CD14-positive monocyte (primary cell): ENCODE results near the gene SNAPC2. TPM values are rescaled to one million over a fixed set of nuclear protein-coding genes. Genes with fewer than 3 reads are reported as not detected.

ENCODE experiments used
- DNase-seq, 3 donors: peaks; one replicate each; pipeline ENCODE4 v3.0.0-alpha.2; 2011 to 2022
- H2AFZ ChIP-seq: 2 replicates; pipeline ENCODE4 v1.6.0; 2012; ENCODE audit warnings: mild to moderate bottlenecking, low read depth, low read length, inconsistent platforms; ENCODE audit not compliant: insufficient read depth, poor library complexity, severe bottlenecking
- H3K27ac ChIP-seq, 2 donors: 1 replicate in 1 of 2; 2 replicates in 1 of 2; pipeline ENCODE4 v1.5.1; 2012 to 2013; ENCODE audit warnings: low read length in 2 of 2, control low read depth in 1 of 2, inconsistent platforms in 1 of 2, low read depth in 1 of 2, mild to moderate bottlenecking in 1 of 2
- H3K27me3 ChIP-seq, 2 donors: one replicate each; pipeline versions ENCODE4 v1.6.0 to v1.6.1; 2011 to 2013; ENCODE audit warnings: low read length in 2 of 2; ENCODE audit not compliant: control insufficient read depth in 2 of 2, insufficient read depth in 2 of 2
- H3K36me3 ChIP-seq, 2 donors: replicated peaks in 1 of 2; 1 replicate in 1 of 2; 2 replicates in 1 of 2; pipeline versions ENCODE4 v1.5.1 to v1.6.1; 2012 to 2013; ENCODE audit warnings: low read length in 2 of 2, control low read depth in 1 of 2, inconsistent platforms in 1 of 2, mild to moderate bottlenecking in 1 of 2; ENCODE audit not compliant: insufficient read depth in 2 of 2, control insufficient read depth in 1 of 2
- H3K4me1 ChIP-seq, 2 donors: 1 replicate in 1 of 2; 2 replicates in 1 of 2; pipeline versions ENCODE4 v1.5.1 to v1.6.1; 2012 to 2013; ENCODE audit warnings: low read length in 2 of 2, control low read depth in 1 of 2, inconsistent platforms in 1 of 2, mild to moderate bottlenecking in 1 of 2, moderate library complexity in 1 of 2; ENCODE audit not compliant: insufficient read depth in 2 of 2, control insufficient read depth in 1 of 2
- H3K4me2 ChIP-seq: replicated peaks from 2 replicates; pipeline ENCODE3; 2012; ENCODE audit warnings: low read length, moderate library complexity, mild to moderate bottlenecking; ENCODE audit not compliant: poor library complexity, severe bottlenecking; ENCODE audit errors: extremely low read depth
- H3K4me3 ChIP-seq, 3 experiments: fragments of 200-600 bp in 1 of 3; sonication (generic) in 1 of 3; replicated peaks in 1 of 3; 1 replicate in 2 of 3; 2 replicates in 1 of 3; pipeline ENCODE4 v1.5.1; 2011 to 2013; ENCODE audit warnings: low read length in 3 of 3, mild to moderate bottlenecking in 3 of 3, control low read depth in 2 of 3, low read depth in 2 of 3, inconsistent platforms in 1 of 3, moderate library complexity in 1 of 3
- H3K79me2 ChIP-seq: 2 replicates; pipeline ENCODE4 v1.6.0; 2012; ENCODE audit warnings: mild to moderate bottlenecking, control low read depth, inconsistent platforms, low read length, moderate library complexity; ENCODE audit not compliant: insufficient read depth
- H3K9ac ChIP-seq: 2 replicates; pipeline ENCODE4 v1.6.0; 2017; ENCODE audit warnings: low read length, mild to moderate bottlenecking; ENCODE audit not compliant: insufficient read depth, poor library complexity, severe bottlenecking
- H3K9me3 ChIP-seq, 2 donors: replicated peaks in 1 of 2; 1 replicate in 1 of 2; 2 replicates in 1 of 2; pipeline versions ENCODE4 v1.5.1 to v1.6.1; 2012 to 2013; ENCODE audit warnings: low read length in 2 of 2, control low read depth in 1 of 2; ENCODE audit not compliant: control insufficient read depth in 1 of 2, insufficient read depth in 1 of 2
- H4K20me1 ChIP-seq: 2 replicates; pipeline ENCODE4 v1.6.0; 2012; ENCODE audit warnings: mild to moderate bottlenecking, low read length, control low read depth, moderate library complexity; ENCODE audit not compliant: insufficient read depth
- H3K27ac Mint-ChIP-seq, 7 donors: one replicate each; pipeline ENCODE4 v1.8.0; 2020; ENCODE audit warnings: mild to moderate bottlenecking in 7 of 7, mixed read lengths in 7 of 7, moderate library complexity in 6 of 7, inconsistent platforms in 2 of 7
- H3K27me3 Mint-ChIP-seq, 3 donors: one replicate each; pipeline ENCODE4 v1.8.0; 2021 to 2022; ENCODE audit warnings: low read depth in 3 of 3, mild to moderate bottlenecking in 3 of 3, mixed read lengths in 3 of 3, moderate library complexity in 3 of 3, inconsistent platforms in 1 of 3
- H3K36me3 Mint-ChIP-seq, 2 donors: one replicate each; pipeline ENCODE4 v1.8.0; 2020; ENCODE audit warnings: mixed read lengths in 2 of 2, inconsistent platforms in 1 of 2, mild to moderate bottlenecking in 1 of 2
- H3K4me1 Mint-ChIP-seq: one replicate; pipeline ENCODE4 v1.8.0; 2020; ENCODE audit warnings: mild to moderate bottlenecking, mixed read lengths
- H3K4me3 Mint-ChIP-seq, 2 donors: one replicate each; pipeline ENCODE4 v1.8.0; 2020; ENCODE audit warnings: mild to moderate bottlenecking in 2 of 2, mixed read lengths in 2 of 2, moderate library complexity in 1 of 2
- H3K9me3 Mint-ChIP-seq, 7 donors: one replicate each; pipeline ENCODE4 v1.8.0; 2020 to 2022; ENCODE audit warnings: mixed read lengths in 7 of 7, mild to moderate bottlenecking in 6 of 7, moderate library complexity in 6 of 7, inconsistent platforms in 2 of 7
- CTCF ChIP-seq: fragments of 200-600 bp; IDR thresholded peaks from one replicate; pipeline ENCODE4 v1.8.0; 2022; ENCODE audit warnings: antibody characterized with exemption, mild to moderate bottlenecking
- WGBS: methylation state at CpG from one replicate; pipeline ENCODE4 v1.1.5; 2013; ENCODE audit warnings: missing lambda C conversion rate; ENCODE audit not compliant: insufficient coverage; 5-methylcytosine and 5-hydroxymethylcytosine counted together
- intact Hi-C, 2 donors: fragments of 100-400 bp; cut with micrococcal nuclease; formaldehyde crosslinking; loops; one replicate each; pipeline versions ENCODE4 v1.15.0 to v1.15.1; 2023
- polyA plus RNA-seq, 3 donors: library from polyadenylated mRNA; depleted of rRNA in 1 of 3; unstranded in 2 of 3; stranded (reverse) in 1 of 3; fragments of 300-500 nt in 2 of 3; fragments of >200 nt in 1 of 3; fragmentation: Illumina TruSeq in 2 of 3; gene quantifications; 1 replicate in 2 of 3; 2 replicates in 1 of 3; pipeline ENCODE4 v1.2.3, GENCODE V29; 2012 to 2021

The SNAPC2 gene
- polyA plus RNA-seq, 3 donors, result 15.7 to 27.5 (median 18.3) TPM

- Histone ChIP-seq H3K4me3 (no peak overlapping the region), H3K27me3 (no peaks in the 10 kb centered on the region), H3K36me3 (peaks cover 26 to 31% of the 10 kb centered on the region in 2 donors), H2AFZ (no peak overlapping the region), H3K4me2 (no peak overlapping the region), H3K27ac (no peak overlapping the region), H3K79me2 (no peaks in the 10 kb centered on the region), H3K9me3 (no peaks in the 10 kb centered on the region), H4K20me1 (peaks cover 4% of the 10 kb centered on the region), H3K4me1 (peaks cover 6 to 17% of the 10 kb centered on the region in 2 donors), H3K9ac (no peak overlapping the region)
- WGBS, result 96% methylated on average over 23 of the region's 23 CpGs
- Mint-ChIP-seq H3K4me1 (peaks cover 6% of the 10 kb centered on the region), H3K36me3 (peaks cover 26 to 37% of the 10 kb centered on the region in 2 donors), H3K9me3 (peaks cover 0 to 2% (median 1%) of the 10 kb centered on the region in 7 donors), H3K27me3 (peaks cover 13 to 19% (median 13%) of the 10 kb centered on the region in 3 donors), H3K27ac (peak overlapping the region in 1 of 7 donors; percentile 30), H3K4me3 (no peak overlapping the region)
- TF ChIP-seq CTCF, result no peak
- no peak for DNase-seq
- intact Hi-C loops, result loop anchor here in 1 of 2 donors (10.0 kb wide), 1 partner anchor 1887 kb away; the partner anchor contains the start of gene FBXL12
These were observed 7.6 kb downstream of the SNAPC2 start for GRCh38 chr19:7927605-7928333.

GRCh38 chr19:7928334-7928706 lies 8.2 kb downstream of the SNAPC2 start:
- H3K4me3 Mint-ChIP-seq, result no peak overlapping the region
- peaks cover 26 to 37% of the 10 kb centered on the region in 2 donors for H3K36me3 Mint-ChIP-seq
- peaks cover 28 to 32% of the 10 kb centered on the region in 2 donors for H3K36me3 ChIP-seq
- peaks cover 6% of the 10 kb centered on the region for H3K4me1 Mint-ChIP-seq
- intact Hi-C loops, result loop anchor here in 1 of 2 donors (10.0 kb wide), 1 partner anchor 1886 kb away; the partner anchor contains the start of gene FBXL12
- H3K27me3 ChIP-seq, result no peaks in the 10 kb centered on the region
- peaks cover 4% of the 10 kb centered on the region for H4K20me1 ChIP-seq
- TF ChIP-seq CTCF, result no peak
- peaks cover 6 to 17% of the 10 kb centered on the region in 2 donors for H3K4me1 ChIP-seq
- no peak overlapping the region for H3K9ac ChIP-seq
- DNase-seq, result no peak
- peaks cover 0 to 2% (median 1%) of the 10 kb centered on the region in 7 donors for H3K9me3 Mint-ChIP-seq
- H3K27me3 Mint-ChIP-seq, result peaks cover 13 to 19% (median 13%) of the 10 kb centered on the region in 3 donors
- WGBS, result 100% methylated on average over 4 of the region's 9 CpGs
- H3K9me3 ChIP-seq, result no peaks in the 10 kb centered on the region
- H3K4me3 ChIP-seq, result no peak overlapping the region
- no peak overlapping the region for H2AFZ ChIP-seq
- H3K27ac Mint-ChIP-seq, result peak overlapping the region in 2 of 7 donors; percentile 64 to 68
- no peaks in the 10 kb centered on the region for H3K79me2 ChIP-seq
- no peak overlapping the region for H3K4me2 ChIP-seq
- H3K27ac ChIP-seq, result no peak overlapping the region
